Measurements from ENCODE around the gene DNAJB9. TPM values are rescaled to one million over a fixed set of nuclear protein-coding genes. Genes with fewer than 3 reads are reported as not detected.

DNAJB9 gene
- total and polyA plus RNA-seq, 10 of the 15 experiments (the other 5 are each of a cell fraction or from before 2014, with no cell fraction given), result 4.5 to 20.9 (median 8.8) TPM

GRCh38 chr7:108569381-108570145, at the start of gene DNAJB9, which contains the start of gene THAP5 (continued):
- peak; percentile 71 for TF ChIP-seq TAF1 (IDR thresholded peaks at IDR 0.05; ENCODE audit: borderline replicate concordance, low read depth, low read length)
- no peak for TF ChIP-seq CHD1 (IDR thresholded peaks at IDR 0.05; ENCODE audit: low read depth, low read length)
- TF ChIP-seq KAT2A (conservative IDR thresholded peaks at IDR 0.05; ENCODE audit: control insufficient read depth, low read depth, low read length), result no peak
- no peak for TF ChIP-seq ZNF217 (IDR thresholded peaks at IDR 0.05)
- peak; percentile 34 for TF ChIP-seq FOS (IDR thresholded peaks at IDR 0.05; ENCODE audit: borderline replicate concordance, extremely low read depth, insufficient read length)
- TF ChIP-seq BCL11A (IDR thresholded peaks at IDR 0.05; ENCODE audit: low read depth, low read length), result no peak
- peak; percentile 37; the same call in 1 of the 2 replicates for TF ChIP-seq HCFC1 (IDR thresholded peaks at IDR 0.05; ENCODE audit: low read length)
- TF ChIP-seq CUX1 (IDR thresholded peaks at IDR 0.05; ENCODE audit: insufficient replicate concordance, low read depth, low read length), result no peak
- TF ChIP-seq YBX1 (IDR thresholded peaks at IDR 0.05), result no peak
- TF ChIP-seq, protein P1, sequence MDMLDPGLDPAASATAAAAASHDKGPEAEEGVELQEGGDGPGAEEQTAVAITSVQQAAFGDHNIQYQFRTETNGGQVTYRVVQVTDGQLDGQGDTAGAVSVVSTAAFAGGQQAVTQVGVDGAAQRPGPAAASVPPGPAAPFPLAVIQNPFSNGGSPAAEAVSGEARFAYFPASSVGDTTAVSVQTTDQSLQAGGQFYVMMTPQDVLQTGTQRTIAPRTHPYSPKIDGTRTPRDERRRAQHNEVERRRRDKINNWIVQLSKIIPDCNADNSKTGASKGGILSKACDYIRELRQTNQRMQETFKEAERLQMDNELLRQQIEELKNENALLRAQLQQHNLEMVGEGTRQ (IDR thresholded peaks at IDR 0.05; ENCODE audit: borderline replicate concordance, low read depth, low read length), result peak; percentile 96
- TF ChIP-seq MLLT1 (IDR thresholded peaks at IDR 0.05), result no peak; the same call in 1 of the 2 replicates
- no peak for TF ChIP-seq ATF2 (IDR thresholded peaks at IDR 0.05; ENCODE audit: low read length)
- 0 out of 2 replicates have a peak, but pooled peaks have one; percentile 6 for TF ChIP-seq NFIC (IDR thresholded peaks at IDR 0.05; ENCODE audit: low read depth, low read length)
- no peak for TF ChIP-seq PAX5 (IDR thresholded peaks at IDR 0.05; ENCODE audit: borderline replicate concordance, low read depth, low read length)
- no peak; the same call in 1 of the 2 replicates for TF ChIP-seq STAT1 (conservative IDR thresholded peaks at IDR 0.05)
- TF ChIP-seq, protein P2, sequence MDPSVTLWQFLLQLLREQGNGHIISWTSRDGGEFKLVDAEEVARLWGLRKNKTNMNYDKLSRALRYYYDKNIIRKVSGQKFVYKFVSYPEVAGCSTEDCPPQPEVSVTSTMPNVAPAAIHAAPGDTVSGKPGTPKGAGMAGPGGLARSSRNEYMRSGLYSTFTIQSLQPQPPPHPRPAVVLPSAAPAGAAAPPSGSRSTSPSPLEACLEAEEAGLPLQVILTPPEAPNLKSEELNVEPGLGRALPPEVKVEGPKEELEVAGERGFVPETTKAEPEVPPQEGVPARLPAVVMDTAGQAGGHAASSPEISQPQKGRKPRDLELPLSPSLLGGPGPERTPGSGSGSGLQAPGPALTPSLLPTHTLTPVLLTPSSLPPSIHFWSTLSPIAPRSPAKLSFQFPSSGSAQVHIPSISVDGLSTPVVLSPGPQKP (IDR thresholded peaks at IDR 0.05; ENCODE audit: low read depth, low read length), result peak; percentile 88
- no peak for TF ChIP-seq IRF5 (IDR thresholded peaks at IDR 0.05; ENCODE audit: borderline replicate concordance)
